Fibroblast of skin of back (primary cell): ENCODE measurements around the gene ELN.

Experiments used
- DNase-seq: peaks from one replicate; pipeline ENCODE4 v3.0.0-alpha.2; 2013

The ELN gene

GRCh38 chr7:74025730-74026129 lies 2.2 kb upstream of the ELN start:
- no peak for DNase-seq

- DNase-seq = no peak
Observed at GRCh38 chr7:74026406-74026902, 1.5 kb upstream of the ELN start.

- DNase-seq = peak; percentile 64
Observed at GRCh38 chr7:74026903-74027682, 880 bp upstream of the ELN start.

- DNase-seq = no peak
Observed at GRCh38 chr7:74028321-74028838, 407 bp downstream of the ELN start.

GRCh38 chr7:74029089-74029785 lies 1.3 kb downstream of the ELN start:
- DNase-seq = no peak

- no peak for DNase-seq
Observed at GRCh38 chr7:74029991-74030415, 2.0 kb downstream of the ELN start.

GRCh38 chr7:74030861-74031260 lies 2.9 kb downstream of the ELN start:
- DNase-seq = no peak

- DNase-seq = no peak
Observed at GRCh38 chr7:74031403-74032190, 3.6 kb downstream of the ELN start.

- DNase-seq = peak; percentile 42
Observed at GRCh38 chr7:74032191-74032490, 4.2 kb downstream of the ELN start.

GRCh38 chr7:74032624-74033371 lies 4.8 kb downstream of the ELN start:
- no peak for DNase-seq

GRCh38 chr7:74033372-74034311 lies 5.7 kb downstream of the ELN start:
- DNase-seq = no peak

GRCh38 chr7:74037609-74038008 lies 9.6 kb downstream of the ELN start:
- no peak for DNase-seq

- DNase-seq = no peak
Observed at GRCh38 chr7:74038194-74038961, 10.4 kb downstream of the ELN start.

- no peak for DNase-seq
Observed at GRCh38 chr7:74039337-74039736, 11.4 kb downstream of the ELN start.

GRCh38 chr7:74040101-74040790 lies 12.3 kb downstream of the ELN start:
- no peak for DNase-seq

GRCh38 chr7:74040791-74041520 lies 13.0 kb downstream of the ELN start:
- DNase-seq = no peak

GRCh38 chr7:74042746-74043522 lies 15.0 kb downstream of the ELN start:
- DNase-seq = no peak

- DNase-seq = peak; percentile 50
Observed at GRCh38 chr7:74043523-74043951, 15.6 kb downstream of the ELN start.
